Calu3 (cell line): ENCODE data around the gene FGF9. TPM values are rescaled to one million over a fixed set of nuclear protein-coding genes. Genes with fewer than 3 reads are reported as not detected.

Experiments
- BruUV-seq: library from RNA; stranded (reverse); fragments of 400-500 nt; replicated peaks from 2 replicates; lab custom pipeline; 2021; lab: Mats Ljungman, UMichigan
- CTCF ChIA-PET: fragments of 300-600 bp; sonication (Branson Sonifier 250); formaldehyde crosslinking; loops from one replicate; lab custom pipeline; 2022; ENCODE audit warnings: antibody characterized with exemption; lab: Charles Lee
- DNase-seq: peaks from one replicate; pipeline ENCODE4 v3.0.0; 2022
- H3K27ac Mint-ChIP-seq: one replicate; pipeline ENCODE4 v1.8.0; 2022; ENCODE audit warnings: mixed read lengths; ENCODE audit not compliant: unreplicated experiment
- H3K27me3 Mint-ChIP-seq: one replicate; pipeline ENCODE4 v1.8.0; 2022; ENCODE audit warnings: mixed read lengths; ENCODE audit not compliant: unreplicated experiment
- H3K36me3 Mint-ChIP-seq: one replicate; pipeline ENCODE4 v1.8.0; 2022; ENCODE audit warnings: mild to moderate bottlenecking, moderate library complexity, mixed read lengths; ENCODE audit not compliant: insufficient read depth, unreplicated experiment
- H3K4me1 Mint-ChIP-seq: one replicate; pipeline ENCODE4 v1.8.0; 2022; ENCODE audit warnings: mild to moderate bottlenecking, low read depth, mixed read lengths; ENCODE audit not compliant: unreplicated experiment
- H3K4me3 Mint-ChIP-seq: one replicate; pipeline ENCODE4 v1.8.0; 2022; ENCODE audit warnings: mild to moderate bottlenecking, low read depth, moderate library complexity, mixed read lengths; ENCODE audit not compliant: unreplicated experiment
- H3K9me3 Mint-ChIP-seq: one replicate; pipeline ENCODE4 v1.8.0; 2022; ENCODE audit warnings: low read depth, mixed read lengths; ENCODE audit not compliant: unreplicated experiment
- intact Hi-C: fragments of 100-400 bp; cut with micrococcal nuclease; formaldehyde crosslinking; loops from one replicate; pipeline ENCODE4 v1.10.0; 2022; ENCODE audit not compliant: unreplicated experiment
- total RNA-seq: library from RNA; stranded (reverse); gene quantifications from 2 replicates; pipeline ENCODE4 v1.2.3, GENCODE V29; 2022
- TF ChIP-seq, protein P1 (sequence below): fragments of 200-600 bp; IDR thresholded peaks from one replicate; pipeline ENCODE4 v1.8.0; 2022; ENCODE audit warnings: antibody characterized with exemption; ENCODE audit not compliant: unreplicated experiment

FGF9 gene
- total RNA-seq, 1 experiment from 2014 or later = not detected

- Mint-ChIP-seq H3K9me3 (no peaks in the 10 kb centered on the region), H3K36me3 (no peaks in the 10 kb centered on the region), H3K27me3 (no peaks in the 10 kb centered on the region), H3K27ac (no peak overlapping the region), H3K4me3 (no peak overlapping the region), H3K4me1 (no peaks in the 10 kb centered on the region)
- no TSS peak for BruUV-seq
- CTCF ChIA-PET = no interaction called here
- TF ChIP-seq, protein P1, sequence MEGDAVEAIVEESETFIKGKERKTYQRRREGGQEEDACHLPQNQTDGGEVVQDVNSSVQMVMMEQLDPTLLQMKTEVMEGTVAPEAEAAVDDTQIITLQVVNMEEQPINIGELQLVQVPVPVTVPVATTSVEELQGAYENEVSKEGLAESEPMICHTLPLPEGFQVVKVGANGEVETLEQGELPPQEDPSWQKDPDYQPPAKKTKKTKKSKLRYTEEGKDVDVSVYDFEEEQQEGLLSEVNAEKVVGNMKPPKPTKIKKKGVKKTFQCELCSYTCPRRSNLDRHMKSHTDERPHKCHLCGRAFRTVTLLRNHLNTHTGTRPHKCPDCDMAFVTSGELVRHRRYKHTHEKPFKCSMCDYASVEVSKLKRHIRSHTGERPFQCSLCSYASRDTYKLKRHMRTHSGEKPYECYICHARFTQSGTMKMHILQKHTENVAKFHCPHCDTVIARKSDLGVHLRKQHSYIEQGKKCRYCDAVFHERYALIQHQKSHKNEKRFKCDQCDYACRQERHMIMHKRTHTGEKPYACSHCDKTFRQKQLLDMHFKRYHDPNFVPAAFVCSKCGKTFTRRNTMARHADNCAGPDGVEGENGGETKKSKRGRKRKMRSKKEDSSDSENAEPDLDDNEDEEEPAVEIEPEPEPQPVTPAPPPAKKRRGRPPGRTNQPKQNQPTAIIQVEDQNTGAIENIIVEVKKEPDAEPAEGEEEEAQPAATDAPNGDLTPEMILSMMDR = no peak
- intact Hi-C loops = no loop called here
- DNase-seq = no peak
These were observed 30.6 kb downstream of the FGF9 start for GRCh38 chr13:21701460-21701859.

DNA sequence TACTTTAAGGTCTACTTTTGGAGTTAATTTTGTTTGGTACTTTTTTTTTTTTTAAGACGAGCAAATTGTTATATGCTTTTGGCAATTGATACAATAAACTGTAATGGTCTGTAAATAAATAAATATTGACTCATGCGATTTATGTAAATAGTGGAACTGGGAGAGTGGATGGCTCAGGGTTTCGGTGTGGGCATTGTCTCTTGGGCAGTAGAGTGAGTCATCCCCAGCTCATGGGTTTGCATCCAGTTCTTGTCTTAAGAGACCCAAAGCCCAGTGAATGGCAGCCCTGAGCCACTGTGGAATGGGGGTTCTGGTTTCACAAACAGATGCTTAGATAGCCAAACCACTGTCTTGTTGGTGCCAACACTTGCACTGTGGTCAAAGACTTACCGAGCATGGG, 33.0 kb downstream of the FGF9 start:
- H3K4me1 Mint-ChIP-seq = no peaks in the 10 kb centered on the region
- H3K4me3 Mint-ChIP-seq = no peak overlapping the region
- DNase-seq = no peak
- no peak overlapping the region for H3K27ac Mint-ChIP-seq
- no peaks in the 10 kb centered on the region for H3K36me3 Mint-ChIP-seq
- TF ChIP-seq, protein P1 = no peak
- no peaks in the 10 kb centered on the region for H3K27me3 Mint-ChIP-seq
- BruUV-seq = no TSS peak
- CTCF ChIA-PET = no interaction called here
- intact Hi-C loops = no loop called here
- no peaks in the 10 kb centered on the region for H3K9me3 Mint-ChIP-seq

GRCh38 chr13:21707586-21707985, 36.7 kb downstream of the FGF9 start:
- Mint-ChIP-seq H3K4me1 (no peaks in the 10 kb centered on the region), H3K27me3 (no peaks in the 10 kb centered on the region), H3K27ac (no peak overlapping the region), H3K4me3 (no peak overlapping the region), H3K36me3 (no peaks in the 10 kb centered on the region), H3K9me3 (peaks cover 2% of the 10 kb centered on the region)
- CTCF ChIA-PET = no interaction called here
- no TSS peak for BruUV-seq
- intact Hi-C loops = no loop called here
- TF ChIP-seq, protein P1 = no peak
- DNase-seq = no peak

GRCh38 chr13:21709697-21710096, 38.8 kb downstream of the FGF9 start:
- intact Hi-C loops = no loop called here
- H3K27me3 Mint-ChIP-seq = no peaks in the 10 kb centered on the region
- no peak overlapping the region for H3K4me3 Mint-ChIP-seq
- H3K27ac Mint-ChIP-seq = no peak overlapping the region
- TF ChIP-seq, protein P1 = no peak
- BruUV-seq = no TSS peak
- no peaks in the 10 kb centered on the region for H3K36me3 Mint-ChIP-seq
- peaks cover 2% of the 10 kb centered on the region for H3K9me3 Mint-ChIP-seq
- CTCF ChIA-PET = no interaction called here
- no peaks in the 10 kb centered on the region for H3K4me1 Mint-ChIP-seq
- no peak for DNase-seq
